Right atrium auricular region (tissue), 2 donors: ENCODE results near the gene LRRK1. TPM values are rescaled to one million over a fixed set of nuclear protein-coding genes. Genes with fewer than 3 reads are reported as not detected.

Experiments used
- DNase-seq: peaks from one replicate; pipeline ENCODE4 v3.0.0-alpha.2; 2019; ENCODE audit warnings: low spot score
- H3K27ac ChIP-seq, 2 donors: fragments of 200-600 bp; sonication (generic); 1 replicate in 1 of 2; 2 replicates in 1 of 2; pipeline ENCODE4 v1.5.1; 2016 to 2019
- H3K27me3 ChIP-seq, 2 donors: fragments of 200-600 bp; sonication (generic); one replicate each; pipeline versions ENCODE4 v1.5.1 to v1.6.0; 2017 to 2019
- H3K36me3 ChIP-seq: fragments of 200-600 bp; sonication (generic); one replicate; pipeline ENCODE4 v1.5.1; 2016
- H3K4me1 ChIP-seq, 2 donors: fragments of 200-600 bp; sonication (generic); one replicate each; pipeline versions ENCODE4 v1.5.1 to v1.6.0; 2017 to 2019
- H3K4me3 ChIP-seq, 2 donors: fragments of 200-600 bp; sonication (generic); 1 replicate in 1 of 2; 2 replicates in 1 of 2; pipeline ENCODE4 v1.5.1; 2017 to 2019; ENCODE audit warnings: mild to moderate bottlenecking in 1 of 2, moderate library complexity in 1 of 2
- H3K9me3 ChIP-seq, 2 donors: fragments of 200-600 bp; sonication (generic); one replicate each; pipeline ENCODE4 v1.5.1; 2019
- CTCF ChIP-seq, 2 donors: fragments of 200-600 bp; sonication (generic); IDR thresholded peaks; one replicate each; pipeline ENCODE4 v1.5.1; 2019; ENCODE audit warnings: antibody characterized with exemption in 2 of 2
- total RNA-seq, 2 donors: library from RNA; depleted of rRNA; stranded (reverse); fragments of >200 nt; gene quantifications; one replicate each; pipeline ENCODE4 v1.1.0, GENCODE V29; 2016

The LRRK1 gene
- total RNA-seq, 2 donors from 2014 or later, result 1.9 to 4.4 TPM

GRCh38 chr15:100942656-100943425 lies 23.7 kb downstream of the LRRK1 start:
- no peak for DNase-seq
- no peak for TF ChIP-seq CTCF (IDR thresholded peaks at IDR 0.05)

GRCh38 chr15:100944244-100944895 lies 25.2 kb downstream of the LRRK1 start:
- Histone ChIP-seq H3K4me3 (no peak overlapping the region), H3K9me3 (no peaks in the 10 kb centered on the region), H3K36me3 (no peaks in the 10 kb centered on the region), H3K4me1 (peaks cover 0 to 10% of the 10 kb centered on the region in 2 donors), H3K27ac (no peak overlapping the region), H3K27me3 (no peaks in the 10 kb centered on the region)
- TF ChIP-seq CTCF (IDR thresholded peaks at IDR 0.05), result no peak
- DNase-seq, result no peak

More at GRCh38 chr15:100942656-100943425, 23.7 kb downstream of the LRRK1 start:
- Histone ChIP-seq H3K36me3 (no peaks in the 10 kb centered on the region), H3K9me3 (no peaks in the 10 kb centered on the region), H3K4me1 (peaks cover 0 to 10% of the 10 kb centered on the region in 2 donors), H3K4me3 (no peak overlapping the region), H3K27me3 (no peaks in the 10 kb centered on the region), H3K27ac (no peak overlapping the region)

- H3K27ac ChIP-seq, result no peak overlapping the region
- H3K4me3 ChIP-seq, result no peak overlapping the region
- peaks cover 0 to 10% of the 10 kb centered on the region in 2 donors for H3K4me1 ChIP-seq
- no peaks in the 10 kb centered on the region for H3K9me3 ChIP-seq
- H3K36me3 ChIP-seq, result no peaks in the 10 kb centered on the region
- no peak for DNase-seq
- no peaks in the 10 kb centered on the region for H3K27me3 ChIP-seq
- TF ChIP-seq CTCF (IDR thresholded peaks at IDR 0.05), result no peak
These were observed 25.8 kb downstream of the LRRK1 start for GRCh38 chr15:100944986-100945385.

- DNase-seq, result no peak
- H3K36me3 ChIP-seq, result no peaks in the 10 kb centered on the region
- peaks cover 0 to 9% of the 10 kb centered on the region in 2 donors for H3K4me1 ChIP-seq
- no peak for TF ChIP-seq CTCF (IDR thresholded peaks at IDR 0.05)
- H3K27me3 ChIP-seq, result no peaks in the 10 kb centered on the region
- no peaks in the 10 kb centered on the region for H3K9me3 ChIP-seq
- H3K4me3 ChIP-seq, result no peak overlapping the region
- no peak overlapping the region for H3K27ac ChIP-seq
These were observed 28.7 kb downstream of the LRRK1 start for GRCh38 chr15:100947760-100948429.

- no peaks in the 10 kb centered on the region for H3K36me3 ChIP-seq
- no peak for TF ChIP-seq CTCF (IDR thresholded peaks at IDR 0.05)
- peaks cover 0 to 5% of the 10 kb centered on the region in 2 donors for H3K4me1 ChIP-seq
- no peak overlapping the region for H3K4me3 ChIP-seq
- no peak overlapping the region for H3K27ac ChIP-seq
- no peaks in the 10 kb centered on the region for H3K9me3 ChIP-seq
- no peak for DNase-seq
- H3K27me3 ChIP-seq, result no peaks in the 10 kb centered on the region
These were observed 29.2 kb downstream of the LRRK1 start for GRCh38 chr15:100948430-100948762.
